ENCODE results near the gene ENTREP3. TPM values are rescaled to one million over a fixed set of nuclear protein-coding genes. Genes with fewer than 3 reads are reported as not detected.

Gene ENTREP3
- total RNA-seq, 3 donors from 2014 or later = 31.7 to 41.3 (median 39.8) TPM

GRCh38 chr1:155286544-155286943, 31.3 kb upstream of the ENTREP3 start:
- peaks cover 1% of the 10 kb centered on the region for H3K27me3 Mint-ChIP-seq (ENCODE audit: low read depth)
- no peaks in the 10 kb centered on the region for H3K9me3 Mint-ChIP-seq
- H3K4me1 Mint-ChIP-seq (ENCODE audit: low read depth) = no peaks in the 10 kb centered on the region
- no peak overlapping the region for H3K4me3 Mint-ChIP-seq
- no peaks in the 10 kb centered on the region for H3K36me3 Mint-ChIP-seq (ENCODE audit: insufficient read depth)
- no peak for ATAC-seq
- no peak for DNase-seq

- ATAC-seq (no peak), DNase-seq (no peak)
- Mint-ChIP-seq H3K4me3 (no peak overlapping the region), H3K9me3 (no peaks in the 10 kb centered on the region), H3K27me3 (ENCODE audit: low read depth) (peaks cover 1% of the 10 kb centered on the region), H3K4me1 (ENCODE audit: low read depth) (no peaks in the 10 kb centered on the region), H3K36me3 (ENCODE audit: insufficient read depth) (no peaks in the 10 kb centered on the region)
Measured at GRCh38 chr1:155285631-155286044, 30.4 kb upstream of the ENTREP3 start.

GRCh38 chr1:155285063-155285462, 29.8 kb upstream of the ENTREP3 start:
- Mint-ChIP-seq H3K4me3 (no peak overlapping the region), H3K4me1 (ENCODE audit: low read depth) (no peaks in the 10 kb centered on the region), H3K36me3 (ENCODE audit: insufficient read depth) (no peaks in the 10 kb centered on the region), H3K9me3 (no peaks in the 10 kb centered on the region), H3K27me3 (ENCODE audit: low read depth) (peaks cover 1% of the 10 kb centered on the region)
- no peak for ATAC-seq
- no peak for DNase-seq

GRCh38 chr1:155284476-155284875, 29.2 kb upstream of the ENTREP3 start:
- no peaks in the 10 kb centered on the region for H3K27me3 Mint-ChIP-seq (ENCODE audit: low read depth)
- H3K4me1 Mint-ChIP-seq (ENCODE audit: low read depth) = no peaks in the 10 kb centered on the region
- ATAC-seq = no peak
- no peak overlapping the region for H3K4me3 Mint-ChIP-seq
- no peaks in the 10 kb centered on the region for H3K9me3 Mint-ChIP-seq
- no peak for DNase-seq
- H3K36me3 Mint-ChIP-seq (ENCODE audit: insufficient read depth) = no peaks in the 10 kb centered on the region

- H3K4me1 Mint-ChIP-seq (ENCODE audit: low read depth) = peaks cover 2% of the 10 kb centered on the region
- no peaks in the 10 kb centered on the region for H3K27me3 Mint-ChIP-seq (ENCODE audit: low read depth)
- H3K9me3 Mint-ChIP-seq = no peaks in the 10 kb centered on the region
- H3K4me3 Mint-ChIP-seq = no peak overlapping the region
- no peak for ATAC-seq
- no peak for DNase-seq
- H3K36me3 Mint-ChIP-seq (ENCODE audit: insufficient read depth) = no peaks in the 10 kb centered on the region
Measured at GRCh38 chr1:155282488-155283091, 27.3 kb upstream of the ENTREP3 start.

GRCh38 chr1:155279268-155279667, 24.0 kb upstream of the ENTREP3 start:
- H3K9me3 Mint-ChIP-seq = no peaks in the 10 kb centered on the region
- no peak overlapping the region for H3K4me3 Mint-ChIP-seq
- peaks cover 17% of the 10 kb centered on the region for H3K4me1 Mint-ChIP-seq (ENCODE audit: low read depth)
- DNase-seq (no peak), ATAC-seq (no peak)
- H3K27me3 Mint-ChIP-seq (ENCODE audit: low read depth) = no peaks in the 10 kb centered on the region
- no peaks in the 10 kb centered on the region for H3K36me3 Mint-ChIP-seq (ENCODE audit: insufficient read depth)

- Mint-ChIP-seq H3K27me3 (ENCODE audit: low read depth) (no peaks in the 10 kb centered on the region), H3K4me3 (no peak overlapping the region), H3K36me3 (ENCODE audit: insufficient read depth) (no peaks in the 10 kb centered on the region), H3K4me1 (ENCODE audit: low read depth) (peaks cover 19% of the 10 kb centered on the region), H3K9me3 (no peaks in the 10 kb centered on the region)
- no peak for ATAC-seq
- DNase-seq = no peak
Measured at GRCh38 chr1:155278689-155279160, 23.4 kb upstream of the ENTREP3 start.

- Mint-ChIP-seq H3K36me3 (ENCODE audit: insufficient read depth) (no peaks in the 10 kb centered on the region), H3K4me3 (peak overlapping the region; percentile 70), H3K4me1 (ENCODE audit: low read depth) (peaks cover 22% of the 10 kb centered on the region), H3K27me3 (ENCODE audit: low read depth) (no peaks in the 10 kb centered on the region), H3K9me3 (no peaks in the 10 kb centered on the region)
- ATAC-seq (peak; percentile 38 to 44), DNase-seq (peak; percentile 69)
Measured at GRCh38 chr1:155277902-155278688, 22.8 kb upstream of the ENTREP3 start.

GRCh38 chr1:155277070-155277901, 22.0 kb upstream of the ENTREP3 start, which contains the start of gene HCN3:
HCN3 (plus strand) TSS chr1:155277463; CDS start chr1:155277591, 128 bp downstream.
- Mint-ChIP-seq H3K9me3 (no peaks in the 10 kb centered on the region), H3K4me3 (peak within 1 kb of the TSS; percentile 77), H3K27me3 (ENCODE audit: low read depth) (no peaks in the 10 kb centered on the region), H3K36me3 (ENCODE audit: insufficient read depth) (peaks cover 5% of the 10 kb centered on the region), H3K4me1 (ENCODE audit: low read depth) (peaks cover 28% of the 10 kb centered on the region)
- DNase-seq (peak; percentile 96), ATAC-seq (peak; percentile 63 to 67)

- peak within 1 kb of the TSS; percentile 98 for H3K4me3 Mint-ChIP-seq
- no peaks in the 10 kb centered on the region for H3K9me3 Mint-ChIP-seq
- H3K4me1 Mint-ChIP-seq (ENCODE audit: low read depth) = peaks cover 43% of the 10 kb centered on the region
- H3K27me3 Mint-ChIP-seq (ENCODE audit: low read depth) = no peaks in the 10 kb centered on the region
- peak; percentile 96 for DNase-seq
- peaks cover 23% of the 10 kb centered on the region for H3K36me3 Mint-ChIP-seq (ENCODE audit: insufficient read depth)
- peak; percentile 89 to 91 for ATAC-seq
Measured at GRCh38 chr1:155273343-155274245, 18.3 kb upstream of the ENTREP3 start, which contains the start of gene CLK2. CLK2 (minus strand) TSS chr1:155273504; CDS start chr1:155270977, 2,527 bp downstream.

- ATAC-seq = peak; percentile 53 to 59
- peaks cover 41% of the 10 kb centered on the region for H3K4me1 Mint-ChIP-seq (ENCODE audit: low read depth)
- H3K9me3 Mint-ChIP-seq = no peaks in the 10 kb centered on the region
- H3K36me3 Mint-ChIP-seq (ENCODE audit: insufficient read depth) = peaks cover 31% of the 10 kb centered on the region
- DNase-seq = no peak
- H3K27me3 Mint-ChIP-seq (ENCODE audit: low read depth) = no peaks in the 10 kb centered on the region
- peak overlapping the region; percentile 98 for H3K4me3 Mint-ChIP-seq
Measured at GRCh38 chr1:155272466-155273342, 17.4 kb upstream of the ENTREP3 start.

GRCh38 chr1:155269381-155269780, 14.1 kb upstream of the ENTREP3 start:
- H3K36me3 Mint-ChIP-seq (ENCODE audit: insufficient read depth) = peaks cover 53% of the 10 kb centered on the region
- no peaks in the 10 kb centered on the region for H3K27me3 Mint-ChIP-seq (ENCODE audit: low read depth)
- peaks cover 26% of the 10 kb centered on the region for H3K4me1 Mint-ChIP-seq (ENCODE audit: low read depth)
- no peak overlapping the region for H3K4me3 Mint-ChIP-seq
- H3K9me3 Mint-ChIP-seq = no peaks in the 10 kb centered on the region
- DNase-seq (no peak), ATAC-seq (no peak)

- no peak for ATAC-seq
- peaks cover 60% of the 10 kb centered on the region for H3K36me3 Mint-ChIP-seq (ENCODE audit: insufficient read depth)
- no peak for DNase-seq
- H3K4me3 Mint-ChIP-seq = no peak overlapping the region
- H3K27me3 Mint-ChIP-seq (ENCODE audit: low read depth) = no peaks in the 10 kb centered on the region
- peaks cover 24% of the 10 kb centered on the region for H3K4me1 Mint-ChIP-seq (ENCODE audit: low read depth)
- H3K9me3 Mint-ChIP-seq = no peaks in the 10 kb centered on the region
Measured at GRCh38 chr1:155268630-155269029, 13.3 kb upstream of the ENTREP3 start.

Measured in activated T-cell treated with anti-CD3 and anti-CD28 coated beads, Interleukin-2, amount 50 U/mL, for 4 hours (primary cell).